GM23338 (cell line): ENCODE results near the gene MAPRE3. TPM values are rescaled to one million over a fixed set of nuclear protein-coding genes. Genes with fewer than 3 reads are reported as not detected.

Experiments
- ATAC-seq: fragments of 200-7000 bp; cut with Tn5 transposase; 3 replicates; pipeline ENCODE4 v1.9.1; 2020
- DNase-seq: peaks from one replicate; pipeline ENCODE4 v3.0.0-alpha.2; 2015; ENCODE audit warnings: low spot score
- H2AFZ ChIP-seq: fragments of 200-600 bp; sonication (generic); 2 replicates; pipeline ENCODE4 v1.8.0; 2016; ENCODE audit warnings: antibody characterized with exemption, mild to moderate bottlenecking, moderate library complexity
- H3F3A ChIP-seq: fragments of 200-600 bp; sonication (generic); replicated peaks from 2 replicates; pipeline ENCODE4 v1.8.0; 2017; ENCODE audit warnings: antibody characterized with exemption, mixed run types, low read depth
- H3K27ac ChIP-seq: fragments of 200-600 bp; sonication (generic); 2 replicates; pipeline ENCODE4 v1.6.1; 2016; ENCODE audit warnings: low read depth
- H3K27me3 ChIP-seq: fragments of 200-600 bp; sonication (generic); 2 replicates; pipeline ENCODE4 v1.8.0; 2016; ENCODE audit warnings: mild to moderate bottlenecking, mixed run types, moderate library complexity; ENCODE audit not compliant: insufficient read depth
- H3K36me3 ChIP-seq: fragments of 200-600 bp; sonication (generic); 2 replicates; pipeline ENCODE4 v1.8.0; 2016; ENCODE audit warnings: mild to moderate bottlenecking; ENCODE audit not compliant: insufficient read depth
- H3K4me1 ChIP-seq: fragments of 200-600 bp; sonication (generic); 2 replicates; pipeline ENCODE4 v1.8.0; 2016; ENCODE audit warnings: mild to moderate bottlenecking, moderate library complexity; ENCODE audit not compliant: insufficient read depth
- H3K4me2 ChIP-seq: fragments of 200-600 bp; sonication (generic); 2 replicates; pipeline ENCODE4 v1.7.1; 2017; ENCODE audit warnings: mixed run types
- H3K4me3 ChIP-seq: fragments of 200-600 bp; sonication (generic); 2 replicates; pipeline ENCODE4 v1.6.1; 2016; ENCODE audit warnings: mixed run types
- H3K79me2 ChIP-seq: fragments of 200-600 bp; sonication (generic); replicated peaks from 2 replicates; pipeline ENCODE4 v1.8.0; 2017; ENCODE audit warnings: mild to moderate bottlenecking; ENCODE audit not compliant: insufficient read depth
- H3K9me2 ChIP-seq: fragments of 200-600 bp; sonication (generic); 2 replicates; pipeline ENCODE4 v1.8.0; 2017; ENCODE audit not compliant: insufficient read depth
- H4K20me1 ChIP-seq: fragments of 200-600 bp; sonication (generic); replicated peaks from 2 replicates; pipeline ENCODE4 v1.8.0; 2017; ENCODE audit warnings: mild to moderate bottlenecking; ENCODE audit not compliant: insufficient read depth
- H3K27ac Mint-ChIP-seq: 2 replicates; pipeline ENCODE4 v1.8.0; 2020; ENCODE audit warnings: inconsistent platforms, mild to moderate bottlenecking, moderate library complexity, mixed read lengths
- H3K27me3 Mint-ChIP-seq: 3 replicates; pipeline ENCODE4 v1.8.0; 2022; ENCODE audit warnings: low read depth, mild to moderate bottlenecking, moderate library complexity, mixed read lengths, inconsistent platforms; ENCODE audit not compliant: insufficient read depth, poor library complexity
- H3K36me3 Mint-ChIP-seq: 3 replicates; pipeline ENCODE4 v1.8.0; 2021; ENCODE audit warnings: low read depth, mild to moderate bottlenecking, inconsistent platforms, moderate library complexity, mixed read lengths
- H3K4me1 Mint-ChIP-seq: 3 replicates; pipeline ENCODE4 v1.8.0; 2020; ENCODE audit warnings: mild to moderate bottlenecking, inconsistent platforms, mixed read lengths
- H3K4me3 Mint-ChIP-seq: 3 replicates; pipeline ENCODE4 v1.8.0; 2021; ENCODE audit warnings: moderate library complexity, mild to moderate bottlenecking, inconsistent platforms, mixed read lengths
- H3K9me3 Mint-ChIP-seq: 3 replicates; pipeline ENCODE4 v1.8.0; 2020; ENCODE audit warnings: moderate library complexity, mild to moderate bottlenecking, inconsistent platforms, mixed read lengths
- CTCF ChIP-seq, 2 experiments: fragments of 200-600 bp in 1 of 2; sonication (generic) in 1 of 2; conservative IDR thresholded peaks; 2 replicates each; pipeline versions ENCODE4 v1.5.1 to v1.6.1; 2016 to 2017; ENCODE audit warnings: antibody characterized with exemption in 2 of 2, low read depth in 2 of 2, mild to moderate bottlenecking in 2 of 2, moderate library complexity in 1 of 2
- EZH2 ChIP-seq: fragments of 200-600 bp; sonication (generic); IDR thresholded peaks from one replicate; pipeline ENCODE4 v1.8.0; 2017; ENCODE audit warnings: antibody characterized with exemption, mild to moderate bottlenecking, low read depth; ENCODE audit not compliant: unreplicated experiment
- ZNF462 ChIP-seq: fragments of 250-450 bp; sonication (Bioruptor Pico); IDR thresholded peaks from 2 replicates; pipeline ENCODE4 v1.5.0; 2020; ENCODE audit warnings: mild to moderate bottlenecking, moderate library complexity
- polyA plus RNA-seq: library from polyadenylated mRNA; unstranded; fragments of >200 nt; fragmentation: Nextera tagmentation; extraction: Ambion mirVana; gene quantifications from 2 replicates; pipeline ENCODE4 v1.2.1, GENCODE V29; 2016
- total RNA-seq: library from RNA; depleted of rRNA; stranded (reverse); fragments of >200 nt; shearing (Covaris generic); gene quantifications from 2 replicates; pipeline ENCODE4 v1.2.3, GENCODE V29; 2014

MAPRE3 gene
- total and polyA plus RNA-seq, 2 experiments from 2014 or later, result 3.3 to 4.5 TPM

GRCh38 chr2:26970928-26971627 lies 641 bp downstream of the MAPRE3 start:
- Histone ChIP-seq H3K27ac (no peak overlapping the region), H3F3A (0 out of 2 replicates have a peak, but pooled peaks cover 12% of the 10 kb centered on the region), H3K79me2 (no peaks in the 10 kb centered on the region), H3K27me3 (peaks cover 30% of the 10 kb centered on the region), H3K9me2 (no peaks in the 10 kb centered on the region), H4K20me1 (no peaks in the 10 kb centered on the region), H3K4me1 (peaks cover 16% of the 10 kb centered on the region; the same call in 1 of the 2 replicates), H3K4me3 (peak overlapping the region; percentile 97), H3K36me3 (no peaks in the 10 kb centered on the region), H3K4me2 (peak overlapping the region; percentile 98), H2AFZ (peak overlapping the region; percentile 100)
- Mint-ChIP-seq H3K9me3 (no peaks in the 10 kb centered on the region; the same call in 2 of the 3 replicates), H3K4me3 (peak overlapping the region; percentile 94), H3K36me3 (no peaks in the 10 kb centered on the region; the same call in 2 of the 3 replicates), H3K4me1 (peaks cover 39% of the 10 kb centered on the region), H3K27ac (no peak overlapping the region), H3K27me3 (peaks cover 10% of the 10 kb centered on the region)
- DNase-seq, result peak; percentile 71
- TF ChIP-seq EZH2, result no peak
- TF ChIP-seq CTCF (conservative IDR thresholded peaks at IDR 0.05; ENCODE audit: low read depth in 2 of 2), result no peak
- ATAC-seq, result peak; percentile 55

- Mint-ChIP-seq H3K9me3 (no peaks in the 10 kb centered on the region; the same call in 2 of the 3 replicates), H3K36me3 (no peaks in the 10 kb centered on the region; the same call in 2 of the 3 replicates), H3K27me3 (peaks cover 10% of the 10 kb centered on the region), H3K4me3 (peak overlapping the region; percentile 94), H3K4me1 (peaks cover 39% of the 10 kb centered on the region), H3K27ac (no peak overlapping the region)
- no peak for TF ChIP-seq ZNF462
- no peaks in the 10 kb centered on the region for H3K79me2 ChIP-seq
- peaks cover 16% of the 10 kb centered on the region; the same call in 1 of the 2 replicates for H3K4me1 ChIP-seq
- ATAC-seq, result no peak
- no peak for DNase-seq
- no peaks in the 10 kb centered on the region for H4K20me1 ChIP-seq
- no peaks in the 10 kb centered on the region for H3K9me2 ChIP-seq
- H3K27ac ChIP-seq, result no peak overlapping the region
- H3F3A ChIP-seq, result 0 out of 2 replicates have a peak, but pooled peaks cover 12% of the 10 kb centered on the region
- no peak overlapping the region; the same call in 1 of the 2 replicates for H2AFZ ChIP-seq
- no peaks in the 10 kb centered on the region for H3K36me3 ChIP-seq
- H3K4me2 ChIP-seq, result peak overlapping the region; percentile 98
- H3K4me3 ChIP-seq, result peak overlapping the region; percentile 97
- H3K27me3 ChIP-seq, result peaks cover 30% of the 10 kb centered on the region
Measured at GRCh38 chr2:26971911-26972786, 1.7 kb downstream of the MAPRE3 start.
